Spleen (tissue), 7 donors: ENCODE results near the gene RGL1.

Experiments used
- POLR2A ChIP-seq, 3 donors: fragments of 450-650 bp; IDR thresholded peaks; one replicate each; pipeline ENCODE4 v1.5.1; 2017; ENCODE audit warnings: antibody characterized with exemption in 3 of 3, mild to moderate bottlenecking in 1 of 3
- POLR2AphosphoS5 ChIP-seq, 3 donors: sonication (generic); formaldehyde crosslinking; IDR thresholded peaks; one replicate each; pipeline ENCODE4 v1.5.1; 2017; ENCODE audit warnings: antibody characterized with exemption in 3 of 3
- TF ChIP-seq, protein P1 (sequence below), 11 experiments: fragments of 200-600 bp in 7 of 11; fragments of 450-650 bp in 4 of 11; sonication (generic) in 4 of 11; IDR thresholded peaks in 8 of 11; conservative IDR thresholded peaks in 3 of 11; 1 replicate in 7 of 11; 2 replicates in 4 of 11; pipeline versions ENCODE4 v1.4.0 to v1.8.0; 2016 to 2021; ENCODE audit warnings: antibody characterized with exemption in 11 of 11, inconsistent platforms in 4 of 11, mild to moderate bottlenecking in 1 of 11
- donor health status: DM: no; HTN: no; CAD: no; lungs with moderate emphysema.
- donor health status: DM: no; HTN: no; CAD: no.
- donor health status: DM: no; HTN: no; CAD: no.

DNA sequence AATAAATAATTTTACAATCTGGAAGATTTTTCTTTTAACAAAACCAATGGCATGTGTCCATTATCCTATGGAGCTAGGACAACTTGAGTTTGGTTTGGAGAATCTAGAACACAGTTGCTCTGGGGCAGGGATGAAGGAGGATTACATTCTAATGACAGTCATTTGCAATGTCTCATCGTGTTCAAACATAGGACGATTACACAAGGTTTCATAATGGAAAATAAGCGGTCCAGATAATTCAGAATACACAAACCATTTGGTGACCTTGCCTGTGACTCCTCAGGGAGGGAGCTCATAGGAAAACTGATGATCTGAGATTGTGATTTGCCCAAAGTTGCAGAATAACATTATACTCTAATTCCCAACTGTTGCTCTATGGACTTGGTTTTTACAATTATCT is 27.6 kb upstream of the RGL1 start:
- TF ChIP-seq, protein P1, sequence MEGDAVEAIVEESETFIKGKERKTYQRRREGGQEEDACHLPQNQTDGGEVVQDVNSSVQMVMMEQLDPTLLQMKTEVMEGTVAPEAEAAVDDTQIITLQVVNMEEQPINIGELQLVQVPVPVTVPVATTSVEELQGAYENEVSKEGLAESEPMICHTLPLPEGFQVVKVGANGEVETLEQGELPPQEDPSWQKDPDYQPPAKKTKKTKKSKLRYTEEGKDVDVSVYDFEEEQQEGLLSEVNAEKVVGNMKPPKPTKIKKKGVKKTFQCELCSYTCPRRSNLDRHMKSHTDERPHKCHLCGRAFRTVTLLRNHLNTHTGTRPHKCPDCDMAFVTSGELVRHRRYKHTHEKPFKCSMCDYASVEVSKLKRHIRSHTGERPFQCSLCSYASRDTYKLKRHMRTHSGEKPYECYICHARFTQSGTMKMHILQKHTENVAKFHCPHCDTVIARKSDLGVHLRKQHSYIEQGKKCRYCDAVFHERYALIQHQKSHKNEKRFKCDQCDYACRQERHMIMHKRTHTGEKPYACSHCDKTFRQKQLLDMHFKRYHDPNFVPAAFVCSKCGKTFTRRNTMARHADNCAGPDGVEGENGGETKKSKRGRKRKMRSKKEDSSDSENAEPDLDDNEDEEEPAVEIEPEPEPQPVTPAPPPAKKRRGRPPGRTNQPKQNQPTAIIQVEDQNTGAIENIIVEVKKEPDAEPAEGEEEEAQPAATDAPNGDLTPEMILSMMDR (IDR thresholded peaks at IDR 0.05 in 8 of 11, conservative IDR thresholded peaks at IDR 0.05 in 3 of 11), result no peak
- TF ChIP-seq POLR2A (IDR thresholded peaks at IDR 0.05), result no peak
- no peak for TF ChIP-seq POLR2AphosphoS5 (IDR thresholded peaks at IDR 0.05)
